Right cardiac atrium (tissue), 5 donors: ENCODE data around the gene GON7. TPM values are rescaled to one million over a fixed set of nuclear protein-coding genes. Genes with fewer than 3 reads are reported as not detected.
"Not testable (repeated sequence)": the region's sequence is repeated elsewhere in the genome, so short reads cannot be mapped to it uniquely, and the experiment has no call there.

ENCODE experiments used
- ATAC-seq, 2 donors: fragments of 200-7000 bp; cut with Tn5 transposase; one replicate each; pipeline versions ENCODE4 v1.8.0 to v1.9.1; 2020; ENCODE audit warnings: moderate library complexity in 2 of 2, mild to moderate bottlenecking in 1 of 2
- DNase-seq, 3 donors: peaks; one replicate each; pipeline ENCODE4 v3.0.0-alpha.2; 2020
- H3K27ac ChIP-seq: one replicate; pipeline ENCODE4 v1.5.1; 2013; ENCODE audit warnings: mild to moderate bottlenecking, low read length, control low read depth, moderate library complexity
- H3K27me3 ChIP-seq: one replicate; pipeline ENCODE4 v1.6.1; 2013; ENCODE audit not compliant: control insufficient read depth, insufficient read depth
- H3K4me1 ChIP-seq: one replicate; pipeline ENCODE4 v1.6.1; 2013; ENCODE audit warnings: low read length; ENCODE audit not compliant: control insufficient read depth, insufficient read depth
- H3K4me3 ChIP-seq: one replicate; pipeline ENCODE4 v1.5.1; 2013; ENCODE audit warnings: low read length, control low read depth
- H3K9me3 ChIP-seq: one replicate; pipeline ENCODE4 v1.6.1; 2013; ENCODE audit warnings: low read length; ENCODE audit not compliant: control insufficient read depth
- WGBS: extraction: QIAGEN DNeasy Blood & Tissue Kit; methylation state at CpG from one replicate; pipeline ENCODE4 v1.1.7; 2013; 5-methylcytosine and 5-hydroxymethylcytosine counted together
- intact Hi-C, 4 donors: fragments of 100-400 bp; cut with DNase I; formaldehyde crosslinking; loops; one replicate each; pipeline versions ENCODE4 v1.11.0 to v1.14.0; 2022 to 2023
- polyA plus RNA-seq: library from polyadenylated mRNA; stranded (reverse); fragments of 200-250 nt; gene quantifications from one replicate; pipeline ENCODE4 v1.2.3, GENCODE V29; 2013
- total RNA-seq, 4 donors: library from RNA; stranded (reverse); fragmentation: NEBNext Ultra II Directional; extraction: Animal tissue kit (Norgen Biotek cat#: 25700); gene quantifications; one replicate each; pipeline ENCODE4 v1.2.1, GENCODE V29; 2021
- donor health status: healthy with polysubstance abuse.
- donor health status: DM: no; HTN: yes; CAD: no.
- donor health status: DM: no; HTN: no; CAD: no.
- donor health status: DM: no; HTN: yes; CAD: no; lungs with severe emphysema.
- donor health status: DM: yes; HTN: yes; CAD: no.

Gene GON7
- total and polyA plus RNA-seq, 5 donors: 10.2 to 26.7 (median 15.9) TPM

DNA sequence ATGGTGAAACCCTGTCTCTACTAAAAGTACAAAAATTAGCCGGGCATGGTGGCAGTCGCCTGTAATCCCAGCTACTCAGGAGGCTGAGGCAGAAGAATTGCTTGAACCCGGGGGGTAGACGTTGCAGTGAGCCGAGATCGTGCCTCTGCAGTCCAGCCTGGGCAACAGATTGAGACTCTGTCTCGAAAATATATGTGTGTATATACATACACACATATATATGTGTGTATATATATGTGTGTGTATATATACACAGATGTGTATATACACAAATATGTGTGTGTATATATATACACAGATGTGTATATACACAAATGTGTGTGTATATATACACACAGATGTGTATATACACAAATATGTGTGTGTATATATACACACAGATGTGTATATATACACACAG lies 48.5 kb downstream of the GON7 start:
- not testable (repeated sequence) for ATAC-seq, H3K4me1 ChIP-seq, DNase-seq, H3K9me3 ChIP-seq, H3K4me3 ChIP-seq, H3K27ac ChIP-seq, H3K27me3 ChIP-seq
- intact Hi-C loops: loop anchor here in 1 of 4 donors (10.0 kb wide), 1 partner anchor 284 kb away; no protein-coding TSS in a partner anchor
- WGBS: 93% methylated on average over 7 of the region's 7 CpGs

DNA sequence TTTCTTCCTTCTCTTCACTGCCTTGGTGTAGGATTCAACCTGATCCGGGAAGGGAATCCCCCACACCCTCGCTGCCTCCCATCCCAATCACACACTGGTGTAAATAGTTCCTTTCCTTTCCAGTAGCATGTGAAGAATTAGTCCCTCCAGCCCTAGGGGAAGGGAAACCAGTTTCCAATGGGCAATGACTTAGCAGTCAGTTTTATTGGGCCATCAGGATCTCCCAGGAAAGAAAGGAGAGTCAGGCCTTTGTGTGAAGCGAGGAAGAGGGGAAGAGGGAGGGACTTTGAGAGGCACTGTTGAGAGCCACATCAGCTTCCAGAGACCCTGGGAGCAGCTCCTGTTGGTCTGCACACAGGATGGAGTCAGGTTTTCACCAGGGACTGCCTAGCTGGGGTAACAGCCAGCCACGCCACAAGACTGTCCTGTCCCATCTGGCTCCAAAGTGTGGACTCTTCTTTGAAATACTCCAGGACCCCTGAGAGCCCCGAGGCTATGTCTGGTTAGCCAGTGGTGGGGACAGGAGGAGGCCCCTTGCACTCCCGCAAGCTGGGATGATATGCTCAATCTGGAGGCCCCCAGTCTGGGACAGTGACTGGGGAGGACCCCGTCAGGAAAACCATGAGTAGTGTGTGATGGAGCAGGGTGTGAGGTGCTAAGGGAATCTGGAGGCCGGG lies 50.0 kb downstream of the GON7 start:
- ATAC-seq (no peak), DNase-seq (no peak)
- Histone ChIP-seq H3K27me3 (no peaks in the 10 kb centered on the region), H3K27ac (no peak overlapping the region), H3K9me3 (no peaks in the 10 kb centered on the region), H3K4me3 (no peak overlapping the region), H3K4me1 (no peaks in the 10 kb centered on the region)
- WGBS: 81% methylated on average over 8 of the region's 8 CpGs
- intact Hi-C loops: loop anchor here in 1 of 4 donors (10.0 kb wide), 1 partner anchor 282 kb away; no protein-coding TSS in a partner anchor

DNA sequence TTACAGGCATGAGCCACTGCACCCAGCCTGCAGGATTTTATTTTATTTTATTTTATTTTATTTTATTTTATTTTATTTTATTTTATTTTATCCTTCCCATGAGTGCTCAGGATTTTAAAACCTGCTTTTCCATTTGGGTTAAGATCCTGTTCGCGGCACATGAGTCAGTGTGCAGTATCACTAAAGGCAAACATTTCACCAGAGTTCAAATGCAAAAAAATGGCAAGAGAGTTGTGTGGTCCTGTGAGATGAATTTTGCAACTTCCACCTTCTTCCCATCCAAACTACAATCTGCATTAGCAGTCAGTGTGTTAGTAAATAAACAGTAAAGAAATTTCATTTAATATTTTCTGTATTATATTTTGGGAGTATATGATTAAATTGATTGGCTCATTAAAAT lies 51.2 kb downstream of the GON7 start:
- H3K4me3 ChIP-seq: no peak overlapping the region
- intact Hi-C loops: loop anchor here in 1 of 4 donors (10.0 kb wide), 1 partner anchor 281 kb away; no protein-coding TSS in a partner anchor
- 79% methylated on average over 2 of the region's 2 CpGs for WGBS
- H3K27me3 ChIP-seq: no peaks in the 10 kb centered on the region
- no peaks in the 10 kb centered on the region for H3K9me3 ChIP-seq
- H3K27ac ChIP-seq: no peak overlapping the region
- DNase-seq: no peak
- no peaks in the 10 kb centered on the region for H3K4me1 ChIP-seq
- ATAC-seq: no peak

DNA sequence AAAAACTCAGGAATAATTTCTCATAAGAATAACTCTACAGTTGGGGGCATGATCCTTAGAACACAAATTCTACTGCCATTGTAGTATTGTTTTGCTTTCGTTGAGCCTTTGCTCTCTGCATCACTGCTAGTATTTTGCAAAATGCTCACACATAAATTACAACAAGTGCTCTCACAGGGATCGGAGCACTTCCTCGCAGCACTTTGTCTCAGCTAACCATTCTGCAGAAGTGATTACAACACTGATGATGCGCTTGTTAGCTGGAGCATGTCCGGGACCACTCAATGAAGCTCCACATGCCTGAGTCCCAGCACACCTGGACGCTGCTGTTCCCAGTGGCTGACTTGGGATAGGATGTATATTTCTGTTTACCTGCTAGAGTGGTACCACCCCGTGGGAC lies 53.7 kb downstream of the GON7 start:
- Histone ChIP-seq H3K27ac (no peak overlapping the region), H3K9me3 (no peaks in the 10 kb centered on the region), H3K27me3 (no peaks in the 10 kb centered on the region), H3K4me3 (no peak overlapping the region), H3K4me1 (no peaks in the 10 kb centered on the region)
- 74% methylated on average over 7 of the region's 7 CpGs for WGBS
- DNase-seq: no peak
- intact Hi-C loops: loop anchor here in 1 of 4 donors (10.0 kb wide), 1 partner anchor 278 kb away; no protein-coding TSS in a partner anchor
- no peak for ATAC-seq

Other genes starting within 250 kb of the GON7 start
- 100 to 1,000 TPM; 113 to 135 (median 129) TPM for gene ITPK1, start 91.1 kb downstream of the GON7 start, total RNA-seq
- 78.2 TPM for gene ITPK1, start 91.1 kb downstream of the GON7 start, polyA plus RNA-seq
- gene MOAP1, start 22.2 kb downstream of the GON7 start, total RNA-seq: 10 to 100 TPM; 46.3 to 63.0 (median 54.8) TPM
- gene MOAP1, start 22.2 kb downstream of the GON7 start, polyA plus RNA-seq: 45.7 TPM
- gene LYSET, start 21.7 kb downstream of the GON7 start, total RNA-seq: 10 to 100 TPM; 17.0 to 20.4 (median 18.2) TPM
- gene LYSET, start 21.7 kb downstream of the GON7 start, polyA plus RNA-seq: 20.5 TPM
- 10 to 100 TPM; 19.6 to 20.2 (median 19.9) TPM for gene UBR7, start 191 bp upstream of the GON7 start, total RNA-seq
- 14.4 TPM for gene UBR7, start 191 bp upstream of the GON7 start, polyA plus RNA-seq
- 10 to 100 TPM; 27.9 to 32.2 (median 30.0) TPM for gene BTBD7, start 126.0 kb upstream of the GON7 start, total RNA-seq
- gene BTBD7, start 126.0 kb upstream of the GON7 start, polyA plus RNA-seq: 8.5 TPM
- 1 to 10 TPM in 1 of 4 donors, not detected in 3; 1.1 TPM for gene COX8C, start 140.1 kb upstream of the GON7 start, total RNA-seq
- gene COX8C, start 140.1 kb upstream of the GON7 start, polyA plus RNA-seq: 0.32 TPM
- under 1 TPM; 0.21 to 0.40 (median 0.30) TPM for gene UNC79, start 223.9 kb upstream of the GON7 start, total RNA-seq
- 0.16 TPM for gene UNC79, start 223.9 kb upstream of the GON7 start, polyA plus RNA-seq